DND-41 (cell line): ENCODE results near the gene ZCCHC9.

Experiments used
- CTCF ChIP-seq: IDR thresholded peaks from 2 replicates; pipeline ENCODE4 v1.5.1; 2012; ENCODE audit warnings: borderline replicate concordance, low read length, moderate library complexity, mild to moderate bottlenecking; ENCODE audit not compliant: poor library complexity, severe bottlenecking; ENCODE audit errors: extremely low read depth
- EZH2 ChIP-seq: IDR thresholded peaks from 3 replicates; pipeline ENCODE4 v1.6.1; 2012; ENCODE audit warnings: borderline replicate concordance, low read depth, mild to moderate bottlenecking, moderate library complexity, low read length, inconsistent platforms; ENCODE audit not compliant: severe bottlenecking

GRCh38 chr5:81326554-81326953, 25.2 kb downstream of the ZCCHC9 start:
- TF ChIP-seq CTCF (no peak), EZH2 (no peak)
